Measurements from ENCODE around the gene NPTXR. TPM values are rescaled to one million over a fixed set of nuclear protein-coding genes. Genes with fewer than 3 reads are reported as not detected.

Gene NPTXR
- total RNA-seq, 1 donor from 2014 or later: 24.7 TPM

DNA sequence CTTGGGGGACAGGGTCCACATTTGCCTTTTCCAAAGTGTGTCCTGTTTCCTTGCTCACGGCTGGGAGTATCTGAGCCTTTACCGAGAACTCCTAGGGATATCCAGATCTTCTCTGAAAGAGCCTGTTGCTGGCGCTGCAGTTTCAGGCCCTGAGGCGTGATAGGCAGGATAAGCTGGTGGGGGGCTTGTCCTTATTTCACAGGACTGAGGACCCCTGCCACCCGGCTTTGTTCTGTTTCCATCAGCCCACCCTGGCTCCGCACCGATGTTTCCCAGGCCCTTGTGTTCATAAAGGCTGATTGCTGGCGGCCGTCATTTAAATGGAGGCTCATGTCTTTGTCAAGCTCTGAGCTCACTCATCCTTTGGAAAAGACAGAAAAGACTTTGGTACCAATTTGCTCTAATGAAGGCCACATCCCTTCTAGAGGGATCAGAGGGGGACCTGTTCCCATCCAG is 9.4 kb upstream of the NPTXR start:
- no peak for DNase-seq (ENCODE audit: low read depth)

DNA sequence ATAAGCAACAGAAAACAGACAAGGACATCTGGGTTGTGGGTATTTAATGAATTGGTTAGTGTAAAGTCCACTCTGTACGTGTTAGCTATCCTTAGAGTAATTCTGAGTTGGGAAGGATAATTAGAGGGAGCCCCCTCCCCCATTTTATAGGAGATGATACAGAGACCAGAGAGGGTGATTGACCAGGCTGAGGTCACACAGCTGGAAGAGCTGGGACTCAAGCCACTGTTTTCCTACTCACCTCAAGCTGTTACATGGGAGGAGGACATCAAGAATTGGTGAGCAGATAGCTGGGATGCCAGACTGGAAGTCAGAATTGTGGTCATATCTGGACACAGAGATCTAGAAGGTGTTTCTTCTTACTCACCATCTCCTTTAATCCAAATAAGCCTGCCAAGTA is 8.7 kb upstream of the NPTXR start:
- DNase-seq (ENCODE audit: low read depth): no peak

GRCh38 chr22:38850941-38851849 is 7.4 kb upstream of the NPTXR start:
- peak; percentile 78 for DNase-seq (ENCODE audit: low read depth)

DNA sequence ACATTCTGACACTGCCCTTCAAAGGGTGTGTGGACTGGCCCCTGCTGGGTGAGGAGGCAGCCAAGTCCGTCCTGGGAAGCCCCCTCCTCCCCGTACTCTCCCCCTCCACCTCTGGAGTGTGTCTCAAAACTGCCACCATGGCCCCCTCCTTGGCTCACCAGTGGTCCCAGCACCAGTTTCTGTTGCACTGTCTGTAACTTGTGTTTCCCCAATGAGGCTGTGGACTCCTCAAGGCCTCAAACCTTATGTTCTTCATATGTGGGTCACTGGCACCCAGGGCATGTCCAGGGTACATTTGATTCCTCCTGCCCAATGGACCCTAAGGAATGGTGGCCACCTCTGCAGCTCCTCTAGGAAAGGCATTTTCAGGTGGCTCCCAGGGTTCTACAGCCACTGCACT is 6.6 kb upstream of the NPTXR start:
- no peak for DNase-seq (ENCODE audit: low read depth)

- DNase-seq (ENCODE audit: low read depth): no peak
Observed at GRCh38 chr22:38849811-38850210, 6.0 kb upstream of the NPTXR start.

- no peak for DNase-seq (ENCODE audit: low read depth)
Observed at GRCh38 chr22:38846412-38846811, 2.6 kb upstream of the NPTXR start.

GRCh38 chr22:38845004-38845740 is 1.3 kb upstream of the NPTXR start:
- no peak for DNase-seq (ENCODE audit: low read depth)

DNA sequence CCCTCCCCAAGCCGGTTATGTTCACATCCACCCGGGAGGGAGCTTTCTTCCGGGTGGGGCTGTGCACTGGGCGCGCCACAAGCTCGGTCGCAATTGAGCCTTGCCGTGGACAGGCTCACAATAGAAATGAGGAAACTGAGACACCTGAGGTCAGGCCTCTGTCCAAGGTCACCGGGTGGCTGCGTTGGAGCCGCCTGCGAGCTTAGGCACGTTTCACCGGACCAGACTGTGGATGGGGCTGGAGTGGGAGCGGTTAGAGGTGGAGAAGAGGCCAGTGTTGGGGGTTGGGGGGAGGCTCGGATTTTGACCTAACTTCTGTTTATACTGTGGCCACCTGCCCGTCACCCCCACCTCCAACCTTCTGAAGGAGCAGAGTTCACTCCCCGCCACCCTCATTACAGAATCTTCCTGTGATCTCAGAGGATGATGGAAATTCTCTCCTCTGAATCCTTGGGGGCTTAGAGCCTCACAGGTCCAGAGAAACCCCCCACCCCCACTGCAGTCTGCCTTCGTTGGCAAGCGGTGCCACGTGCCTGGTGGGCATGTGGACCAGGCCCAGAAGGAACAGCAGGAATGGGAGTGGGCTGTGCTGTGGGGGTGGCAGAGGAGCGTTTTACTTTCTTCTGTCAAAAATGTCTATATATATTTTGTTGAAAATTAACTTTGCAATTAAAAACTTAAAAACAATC is 631 bp upstream of the NPTXR start:
- DNase-seq (ENCODE audit: low read depth): no peak

DNA sequence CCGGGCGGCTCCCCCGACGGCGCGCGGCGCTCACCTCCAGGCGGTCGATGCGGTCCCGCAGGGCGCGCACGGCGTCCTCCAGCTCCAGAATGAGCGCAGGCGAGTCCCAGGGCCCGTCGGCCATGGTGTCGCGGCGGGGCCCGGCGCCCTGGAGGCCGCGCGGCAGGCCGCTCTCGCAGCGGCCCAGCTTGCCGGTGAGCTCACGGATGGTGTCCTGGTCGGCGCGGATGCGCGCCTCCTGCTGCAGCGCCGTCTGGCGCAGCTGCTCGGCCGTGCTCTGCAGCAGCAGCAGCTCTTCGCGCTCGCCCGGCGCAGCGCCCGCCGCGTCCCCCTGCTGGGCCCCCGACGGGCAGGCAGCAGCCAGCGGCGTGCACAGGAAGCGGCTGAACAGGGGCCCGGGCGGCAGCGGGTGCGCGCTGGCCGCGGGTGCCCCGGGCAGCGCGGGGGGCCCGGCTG is 599 bp downstream of the NPTXR start:
- DNase-seq (ENCODE audit: low read depth): peak; percentile 39

- no peak for DNase-seq (ENCODE audit: low read depth)
Observed at GRCh38 chr22:38842512-38843200, 1.2 kb downstream of the NPTXR start.

GRCh38 chr22:38841635-38842034 is 2.2 kb downstream of the NPTXR start:
- DNase-seq (ENCODE audit: low read depth): no peak

DNA sequence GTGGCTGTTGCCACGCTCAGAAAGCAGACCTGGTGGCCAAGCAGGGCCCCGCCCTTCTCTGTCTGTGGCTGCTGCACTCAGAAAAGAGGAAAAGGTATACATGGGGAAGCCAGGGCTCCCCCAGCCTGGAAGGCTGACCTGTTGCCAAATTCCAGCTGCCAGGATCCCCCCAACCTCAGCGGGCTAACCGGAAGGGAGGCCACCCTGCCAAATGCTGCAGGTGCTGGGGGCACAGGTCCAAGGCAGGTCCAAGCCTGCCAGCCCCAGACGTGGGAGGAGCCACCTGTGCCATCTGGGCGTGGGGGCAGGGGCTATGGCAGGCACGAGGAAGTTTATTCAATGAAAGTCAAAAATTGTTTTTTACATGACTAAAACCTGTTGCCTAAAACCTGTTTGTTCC is 2.6 kb downstream of the NPTXR start:
- DNase-seq (ENCODE audit: low read depth): no peak

DNA sequence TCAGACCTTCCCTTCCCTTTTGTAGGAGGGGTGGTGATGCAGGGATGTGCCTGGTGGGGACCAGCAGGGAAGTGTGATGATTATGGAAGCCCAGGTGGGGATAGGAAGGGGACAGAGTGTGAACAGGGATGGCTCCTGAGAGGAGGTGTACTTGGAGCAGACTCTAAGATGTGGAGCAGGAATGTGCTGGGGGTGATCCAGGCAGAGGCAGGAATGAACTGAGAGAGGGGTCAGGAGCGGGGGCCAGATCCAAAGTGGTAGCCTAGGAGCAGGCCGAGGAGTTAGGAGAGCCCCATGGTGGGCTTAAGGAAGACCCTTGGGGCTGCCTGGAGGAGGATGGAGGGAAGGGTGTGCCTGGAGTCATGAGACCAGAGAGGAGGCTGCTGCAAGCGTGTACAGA is 3.7 kb downstream of the NPTXR start:
- DNase-seq (ENCODE audit: low read depth): no peak

DNA sequence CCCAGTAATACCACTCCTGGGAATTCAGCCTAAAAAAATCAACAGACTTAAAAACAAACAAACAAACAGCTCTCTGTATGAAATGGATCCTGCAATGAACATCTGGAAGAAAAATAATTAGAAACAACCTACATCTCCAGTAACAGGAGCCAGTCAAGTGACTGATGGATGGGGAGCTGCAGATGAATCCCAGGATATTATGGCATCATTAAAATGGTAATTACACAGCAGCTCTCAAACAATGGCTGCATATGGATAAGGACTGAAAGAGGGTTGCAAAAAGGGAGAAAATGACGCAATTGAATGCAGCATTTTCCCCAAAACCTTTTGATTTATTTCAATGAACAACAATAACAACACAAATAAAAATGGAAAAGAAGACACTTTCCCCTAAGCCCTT is 4.1 kb downstream of the NPTXR start:
- no peak for DNase-seq (ENCODE audit: low read depth)

- no peak for DNase-seq (ENCODE audit: low read depth)
Observed at GRCh38 chr22:38837414-38837928, 6.4 kb downstream of the NPTXR start.

DNA sequence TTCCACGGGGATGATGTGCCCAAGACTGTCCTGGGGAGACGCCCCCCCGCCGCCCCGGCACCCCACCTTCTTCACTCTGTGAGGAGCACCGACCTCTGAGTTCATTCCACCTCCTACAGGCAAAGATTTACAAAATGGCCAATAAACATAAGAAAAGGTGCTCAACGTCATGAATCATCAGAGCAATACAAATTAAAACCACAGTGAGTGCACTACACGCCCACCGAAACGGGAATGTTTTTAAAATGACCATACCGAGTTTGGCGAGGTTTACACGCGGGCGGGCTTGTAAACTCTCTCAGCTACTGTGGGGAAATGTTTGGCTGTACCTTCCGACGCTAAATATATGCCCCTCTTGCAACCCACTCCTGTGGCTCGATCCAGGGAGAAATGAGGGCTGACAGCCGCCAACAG is 7.9 kb downstream of the NPTXR start:
- DNase-seq (ENCODE audit: low read depth): peak; percentile 29

DNA sequence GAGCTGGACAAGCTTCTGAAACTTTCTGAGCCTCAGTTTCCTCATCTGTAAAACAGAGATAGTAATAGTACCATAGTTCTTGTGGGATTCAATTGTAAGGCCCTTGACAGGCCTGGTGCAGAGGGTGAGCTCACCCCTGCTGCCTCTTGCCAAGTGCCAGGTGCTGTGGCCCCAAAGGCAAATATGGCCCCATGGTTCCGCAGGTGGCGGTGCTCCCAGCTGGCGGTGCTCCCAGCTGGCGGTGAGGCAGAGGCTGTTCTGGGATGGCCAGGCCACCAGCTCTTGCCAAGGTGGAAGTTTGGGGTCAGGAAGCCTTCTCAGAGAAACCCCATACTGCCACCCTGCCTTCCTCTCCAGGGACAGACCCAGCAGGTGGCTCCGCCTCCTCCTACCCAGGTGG is 8.8 kb downstream of the NPTXR start:
- DNase-seq (ENCODE audit: low read depth): no peak

- no peak for DNase-seq (ENCODE audit: low read depth)
Observed at GRCh38 chr22:38834215-38834953, 9.4 kb downstream of the NPTXR start.

- DNase-seq (ENCODE audit: low read depth): no peak
Observed at GRCh38 chr22:38833061-38833460, 10.8 kb downstream of the NPTXR start.
